HG02678 (cell line): ENCODE data around the gene MAP1LC3A.

Source experiments
- ATAC-seq: cut with Tn5 transposase; IDR thresholded peaks from one replicate; pipeline ENCODE4 v1.9.1; 2021; ENCODE audit warnings: mild to moderate bottlenecking, moderate library complexity; ENCODE audit not compliant: unreplicated experiment

The MAP1LC3A gene

DNA sequence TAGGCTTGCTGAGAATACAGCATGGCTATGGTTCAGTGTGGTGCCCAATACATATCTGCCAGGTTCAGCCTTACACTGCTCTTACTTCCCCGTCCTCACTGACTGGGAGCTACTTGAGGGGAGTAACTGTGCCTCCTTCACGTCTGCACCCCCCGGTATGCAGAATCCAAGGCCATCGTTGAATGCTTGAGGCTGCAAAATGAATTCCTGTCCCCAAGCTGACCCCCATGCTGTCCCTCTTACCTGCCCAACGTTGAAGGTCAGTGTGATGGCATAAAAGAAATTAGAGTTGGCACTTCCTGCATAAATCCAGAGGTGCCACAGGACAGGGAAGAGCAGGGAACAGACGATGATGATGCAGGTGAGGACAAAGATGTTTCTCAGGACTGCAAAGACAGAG is 16.3 kb downstream of the MAP1LC3A start:
- ATAC-seq, result no peak

DNA sequence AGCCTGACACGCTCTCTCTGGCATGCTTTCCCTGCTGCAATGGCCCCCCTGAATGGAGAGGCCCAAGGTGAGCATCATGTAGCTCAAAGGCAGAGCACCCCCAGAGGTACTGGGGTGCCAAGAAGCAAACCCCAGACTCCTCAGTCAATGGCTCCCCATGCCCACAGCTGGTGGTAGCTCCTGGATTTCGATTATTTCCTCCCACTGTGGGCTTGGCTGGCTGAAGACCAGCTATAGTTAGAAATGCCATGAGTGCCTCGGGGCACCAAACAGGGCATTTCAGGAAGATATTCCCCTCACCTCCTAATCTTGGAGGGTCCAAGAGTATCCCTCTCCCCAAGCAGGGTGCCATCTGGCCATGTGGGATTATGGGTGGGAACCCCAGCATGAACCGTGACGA is 16.8 kb downstream of the MAP1LC3A start:
- no peak for ATAC-seq

- ATAC-seq, result no peak
Measured at GRCh38 chr20:34575756-34576155, 17.2 kb downstream of the MAP1LC3A start.

DNA sequence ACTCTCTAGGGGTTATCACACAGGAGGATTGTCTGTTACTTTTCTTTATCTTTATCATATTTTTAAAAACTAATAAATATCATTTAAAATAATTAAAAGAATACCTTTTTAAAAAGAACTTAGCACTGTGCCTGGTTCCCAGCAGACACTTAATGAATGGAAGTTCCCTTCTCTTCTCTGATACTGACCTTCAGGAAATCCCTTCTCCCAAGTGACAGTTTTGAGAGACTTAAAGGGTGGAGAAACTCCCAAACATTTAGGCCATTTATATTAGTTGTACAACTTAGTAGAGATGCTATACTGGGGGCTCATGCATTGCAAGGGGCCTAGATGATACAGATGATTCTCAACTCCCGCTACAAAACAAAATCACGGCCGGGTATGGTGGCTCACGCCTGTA is 18.5 kb downstream of the MAP1LC3A start:
- no peak for ATAC-seq

DNA sequence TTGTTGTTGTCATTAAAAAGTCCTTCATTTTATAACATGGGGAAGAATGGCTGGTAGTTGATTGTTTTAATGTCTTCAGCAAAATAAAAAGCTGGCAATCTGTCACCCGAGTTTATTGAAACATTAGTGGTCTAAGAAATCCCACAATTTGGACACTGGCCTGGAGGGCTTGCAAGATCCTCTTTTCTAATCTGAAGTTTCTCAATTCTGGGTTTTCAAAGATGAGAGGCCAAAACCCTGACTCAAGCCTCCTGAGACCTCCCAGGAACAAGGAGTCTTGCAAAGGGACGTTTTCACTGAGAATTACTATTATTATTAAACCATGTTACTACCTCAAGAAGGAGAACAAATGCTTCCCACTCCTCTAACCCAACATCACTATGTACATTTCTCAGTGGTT is 19.5 kb downstream of the MAP1LC3A start:
- ATAC-seq, result no peak

DNA sequence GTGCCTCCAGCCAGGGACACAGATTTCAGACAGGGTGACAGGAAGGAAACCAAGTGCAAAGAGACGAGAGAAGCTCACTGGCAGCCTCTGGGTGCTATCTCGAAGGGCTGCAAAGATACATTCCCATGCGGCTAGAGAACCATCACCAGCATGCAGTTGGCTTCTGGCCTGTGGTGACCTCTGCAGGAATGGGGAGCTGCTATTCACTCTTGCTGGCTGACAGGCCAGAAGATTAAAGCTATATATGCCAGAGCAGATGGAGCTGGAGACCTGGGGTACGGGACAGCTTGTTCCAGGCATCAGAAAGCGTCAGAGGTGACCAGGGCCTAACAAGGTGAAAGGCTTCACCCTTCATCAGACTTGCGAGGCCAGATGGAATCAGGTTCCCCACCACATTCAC is 20.0 kb downstream of the MAP1LC3A start:
- no peak for ATAC-seq

DNA sequence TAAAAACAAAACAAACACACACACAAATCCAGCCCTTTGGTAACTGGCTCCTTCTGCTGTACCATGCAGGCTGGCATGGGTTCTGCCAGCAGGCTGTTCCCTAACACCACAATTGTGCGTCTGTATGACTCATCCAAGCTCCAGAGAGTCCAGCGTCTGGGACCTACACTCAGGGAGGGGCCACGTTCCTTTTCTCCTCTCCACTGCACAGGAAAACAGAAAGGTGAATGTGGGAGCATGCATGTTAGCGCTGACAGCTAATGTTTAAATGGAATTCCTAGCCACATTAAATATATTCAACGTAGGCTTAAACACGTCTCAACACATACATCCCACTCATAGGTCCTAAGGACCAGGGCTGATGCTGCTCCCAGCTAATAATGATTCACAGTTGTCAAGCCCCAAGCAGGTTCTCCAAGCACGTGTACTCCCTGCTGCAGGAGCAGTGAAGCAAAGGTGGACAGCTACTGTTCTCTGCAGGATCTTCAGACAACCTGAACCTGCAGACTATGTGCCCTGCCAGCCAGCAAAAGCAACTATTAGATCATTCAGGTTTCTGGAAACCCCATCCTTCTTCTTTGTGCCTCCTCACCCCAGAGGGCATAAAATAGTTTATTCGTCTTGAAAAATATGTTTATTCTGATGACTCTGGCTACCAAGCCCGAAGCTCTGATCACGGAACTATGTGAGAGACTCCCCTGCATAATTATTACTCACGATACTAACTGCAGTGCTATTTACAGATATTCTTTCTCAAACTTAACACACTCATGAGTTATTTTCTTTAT is 20.9 kb downstream of the MAP1LC3A start:
- no peak for ATAC-seq

DNA sequence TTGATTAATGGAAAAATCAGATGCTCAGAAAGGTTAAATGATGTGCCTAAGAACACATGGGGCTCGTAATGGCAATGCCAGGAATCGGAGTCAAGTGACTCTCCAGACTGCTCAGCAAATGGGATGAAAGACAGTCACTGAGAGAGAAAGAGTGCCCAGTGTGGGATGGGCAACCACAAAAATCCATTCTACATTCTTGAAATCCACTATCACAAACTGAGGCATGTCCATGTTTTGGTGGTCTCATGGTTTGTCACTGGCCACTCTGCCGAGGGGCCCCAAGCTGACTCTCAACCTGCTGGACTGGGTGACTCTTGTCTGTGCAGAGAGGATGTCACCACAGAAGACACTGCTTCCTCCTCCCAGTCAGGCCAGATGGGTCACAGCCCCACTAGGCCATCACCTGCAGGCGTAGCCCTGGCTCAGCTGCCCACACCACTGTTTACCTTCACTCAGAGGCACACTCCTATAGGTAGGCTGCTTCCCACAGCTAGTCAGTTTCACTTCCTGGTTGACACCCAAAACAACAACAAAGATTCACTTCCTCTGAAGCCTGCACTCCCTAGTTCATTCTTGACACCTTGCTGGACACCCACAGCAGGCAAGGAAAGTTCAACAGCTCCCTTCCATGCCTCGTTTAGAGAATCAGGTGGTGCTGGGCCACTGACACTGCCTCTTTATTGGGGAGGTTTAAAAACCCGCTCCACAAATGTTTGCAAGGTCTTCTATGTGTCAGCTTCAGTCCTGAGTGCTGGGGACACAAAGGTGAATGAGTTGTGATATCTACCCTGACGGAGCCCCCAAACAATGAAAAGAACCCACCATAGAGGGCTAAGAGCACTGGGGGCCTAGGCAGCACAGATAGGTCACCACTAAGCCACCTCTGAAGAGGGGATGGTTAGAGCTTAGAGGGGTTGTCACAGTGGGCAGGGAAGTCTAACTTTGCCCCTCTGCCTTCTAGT is 21.7 kb downstream of the MAP1LC3A start:
- ATAC-seq, result peak; percentile 67

- no peak for ATAC-seq
Measured at GRCh38 chr20:34581341-34582184, 23.0 kb downstream of the MAP1LC3A start.

DNA sequence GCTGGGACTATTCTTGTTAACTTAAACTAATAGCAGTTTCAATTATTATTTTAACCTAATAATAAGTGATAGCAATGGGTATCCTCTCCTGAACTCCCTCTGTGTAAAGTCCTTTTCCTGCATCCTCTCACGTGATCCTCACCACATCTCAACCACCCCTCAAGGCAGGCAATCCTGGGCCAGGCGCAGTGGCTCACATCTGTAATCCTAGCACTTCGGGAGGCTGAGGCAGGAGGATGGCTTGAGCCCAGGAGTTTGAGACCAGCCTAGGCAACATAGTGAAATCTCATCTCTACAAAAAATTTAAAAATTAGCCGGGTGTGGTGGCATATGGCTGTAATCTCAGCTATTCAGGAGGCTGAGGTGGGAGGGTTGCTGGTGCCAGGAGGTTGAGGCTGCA is 23.7 kb downstream of the MAP1LC3A start:
- no peak for ATAC-seq

- no peak for ATAC-seq
Measured at GRCh38 chr20:34582911-34583310, 24.4 kb downstream of the MAP1LC3A start.

GRCh38 chr20:34583544-34583943 is 25.0 kb downstream of the MAP1LC3A start:
- no peak for ATAC-seq

DNA sequence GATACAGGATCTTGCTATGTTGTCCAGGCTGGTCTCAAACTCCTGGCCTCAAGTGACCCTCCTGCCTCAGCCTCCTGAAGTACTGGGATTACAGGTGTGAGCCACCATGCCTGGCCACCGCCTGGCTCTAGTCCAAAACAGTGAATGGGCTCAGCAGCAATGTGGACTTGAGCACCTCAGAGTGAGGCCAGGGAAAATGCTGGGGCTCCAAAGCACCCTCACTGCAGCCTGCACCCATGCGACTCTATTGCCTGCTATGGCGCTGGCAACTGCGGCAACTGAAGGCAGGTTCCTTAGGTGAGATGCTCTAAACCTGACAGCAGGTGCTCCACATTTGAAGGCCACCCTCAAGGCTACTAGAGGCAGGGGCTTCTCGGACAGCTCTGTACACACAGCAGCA is 26.5 kb downstream of the MAP1LC3A start:
- ATAC-seq, result no peak

- no peak for ATAC-seq
Measured at GRCh38 chr20:34586488-34587163, 28.1 kb downstream of the MAP1LC3A start.

GRCh38 chr20:34595377-34596184 is 37.1 kb downstream of the MAP1LC3A start:
- no peak for ATAC-seq

DNA sequence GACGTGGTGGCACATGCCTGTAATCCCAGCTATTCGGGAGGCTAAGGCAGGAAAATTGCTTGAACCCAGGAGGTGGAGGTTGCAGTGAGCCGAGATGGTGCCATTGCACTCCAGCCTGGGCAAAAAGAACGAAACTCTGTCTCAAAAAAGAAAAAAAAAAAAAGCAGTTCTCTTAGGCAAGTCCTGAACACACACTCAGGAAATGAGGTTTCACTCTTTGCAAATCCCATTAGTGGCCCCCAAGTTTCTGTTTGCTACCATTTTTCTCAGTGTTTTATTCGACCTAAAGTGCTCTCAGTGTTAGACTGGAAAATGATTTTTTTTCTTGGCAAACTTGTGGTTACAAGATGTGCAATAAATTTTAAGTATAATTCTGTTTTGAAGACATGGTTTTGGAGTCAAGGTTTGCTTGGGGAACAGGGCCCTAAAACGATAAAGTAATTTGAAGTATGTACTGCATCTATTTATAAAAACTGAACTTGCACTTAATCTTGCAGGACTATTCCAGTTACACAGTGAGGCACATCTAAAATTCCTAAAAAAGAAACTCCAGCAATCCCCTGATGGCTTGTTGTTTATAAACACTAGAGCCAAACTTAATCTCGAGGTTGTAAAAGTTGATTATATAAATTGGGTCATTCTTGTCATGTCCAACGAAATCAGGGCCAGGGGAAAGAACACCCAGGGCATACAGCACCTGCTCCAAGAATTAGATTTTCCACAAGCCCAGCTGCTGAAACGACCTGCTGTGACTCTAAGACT is 42.6 kb downstream of the MAP1LC3A start:
- ATAC-seq, result no peak

DNA sequence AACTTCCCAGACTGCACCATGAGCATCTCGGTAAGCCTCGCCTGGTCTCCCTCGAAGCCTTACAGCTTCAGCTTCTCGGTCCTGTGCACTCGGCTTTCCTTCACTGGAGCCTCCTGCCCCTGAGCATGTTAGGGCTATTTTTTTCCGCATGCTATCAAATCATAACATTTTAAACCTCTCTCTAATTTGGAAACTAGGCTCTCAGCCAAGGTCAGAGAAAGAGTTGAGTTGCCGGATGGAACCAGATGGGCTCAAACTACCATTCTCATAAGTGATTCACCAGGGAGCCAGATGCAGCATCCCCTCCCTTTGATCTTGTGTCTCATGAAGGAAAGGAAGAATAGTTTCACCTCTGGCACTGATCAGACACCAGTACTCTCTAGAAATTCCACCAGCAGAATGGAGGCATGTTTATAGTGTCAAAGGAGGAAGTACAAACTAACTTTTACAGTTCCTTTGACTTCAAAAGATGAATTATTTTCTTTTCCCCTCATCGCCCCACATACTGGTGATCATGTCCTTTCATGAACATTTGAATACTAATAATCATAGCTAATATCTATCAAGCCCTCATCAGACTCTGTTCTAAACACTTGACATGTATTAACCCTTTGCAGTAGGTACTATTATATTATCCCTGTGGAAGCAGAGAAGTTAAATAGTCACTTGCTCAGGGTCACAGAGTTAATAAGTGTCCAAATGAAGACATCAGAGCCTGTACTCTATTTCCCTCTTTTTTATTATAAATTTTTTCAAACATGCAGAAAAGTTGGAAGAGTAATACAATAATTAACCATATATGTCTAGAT is 46.7 kb downstream of the MAP1LC3A start:
- no peak for ATAC-seq

DNA sequence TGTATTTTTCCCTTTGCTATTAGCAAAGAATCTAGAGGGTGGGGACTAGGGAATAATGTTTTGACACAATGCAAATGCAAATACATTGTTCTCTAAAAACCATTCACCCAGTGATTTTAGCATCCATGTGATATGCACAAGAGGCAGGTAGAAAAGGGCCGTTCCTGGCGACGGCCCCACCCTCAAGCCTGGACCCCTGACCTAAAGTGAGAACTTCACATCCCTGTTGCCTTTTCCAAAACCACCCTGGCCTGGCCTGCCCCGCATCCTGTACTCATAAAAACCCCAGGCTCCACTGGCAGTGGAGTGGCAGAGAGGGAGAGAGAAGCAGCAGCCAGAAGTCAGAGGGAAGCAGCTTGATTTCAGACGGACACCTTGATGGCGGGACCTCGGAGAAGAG is 48.5 kb downstream of the MAP1LC3A start:
- no peak for ATAC-seq
